ENCODE results near the gene SLC22A23. TPM values are rescaled to one million over a fixed set of nuclear protein-coding genes. Genes with fewer than 3 reads are reported as not detected.
A peak's percentile ranks its signal among the peaks of the same experiment; 100 is the strongest.

The SLC22A23 gene
- total RNA-seq, 4 donors from 2014 or later: 7.1 to 9.6 (median 8.2) TPM

DNA sequence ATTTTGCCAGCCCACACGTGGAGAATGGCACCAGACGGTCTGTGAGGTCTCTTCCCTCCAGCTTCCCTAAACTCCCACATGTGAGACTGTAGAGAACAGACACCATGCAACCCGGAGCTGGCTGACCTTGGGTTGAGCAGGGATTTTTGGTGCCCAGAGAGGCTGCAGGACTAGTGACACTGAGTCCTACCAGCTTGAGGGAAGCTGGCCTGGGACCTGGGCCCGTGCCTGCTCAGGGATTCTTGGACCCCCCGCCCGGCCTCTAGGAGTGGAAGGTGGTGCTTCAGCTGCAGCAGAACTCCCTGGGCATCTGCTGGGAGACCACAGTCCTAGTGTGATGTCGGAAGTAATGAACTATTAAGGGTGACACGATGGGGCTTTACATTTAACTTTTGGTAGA, 194.9 kb downstream of the SLC22A23 start:
- Histone ChIP-seq H3K4me1 (peaks cover 0 to 51% (median 20%) of the 10 kb centered on the region in 4 donors), H3K9me3 (no peaks in the 10 kb centered on the region), H3K27me3 (no peaks in the 10 kb centered on the region), H3K4me3 (no peak overlapping the region), H3K27ac (no peak overlapping the region), H3K36me3 (peaks cover 0 to 26% (median 0%) of the 10 kb centered on the region in 3 donors)
- WGBS, 2 donors: 65 to 67% methylated on average over 8 of the region's 8 CpGs
- no peak for TF ChIP-seq POLR2A (IDR thresholded peaks at IDR 0.05)
- TF ChIP-seq, protein P1, sequence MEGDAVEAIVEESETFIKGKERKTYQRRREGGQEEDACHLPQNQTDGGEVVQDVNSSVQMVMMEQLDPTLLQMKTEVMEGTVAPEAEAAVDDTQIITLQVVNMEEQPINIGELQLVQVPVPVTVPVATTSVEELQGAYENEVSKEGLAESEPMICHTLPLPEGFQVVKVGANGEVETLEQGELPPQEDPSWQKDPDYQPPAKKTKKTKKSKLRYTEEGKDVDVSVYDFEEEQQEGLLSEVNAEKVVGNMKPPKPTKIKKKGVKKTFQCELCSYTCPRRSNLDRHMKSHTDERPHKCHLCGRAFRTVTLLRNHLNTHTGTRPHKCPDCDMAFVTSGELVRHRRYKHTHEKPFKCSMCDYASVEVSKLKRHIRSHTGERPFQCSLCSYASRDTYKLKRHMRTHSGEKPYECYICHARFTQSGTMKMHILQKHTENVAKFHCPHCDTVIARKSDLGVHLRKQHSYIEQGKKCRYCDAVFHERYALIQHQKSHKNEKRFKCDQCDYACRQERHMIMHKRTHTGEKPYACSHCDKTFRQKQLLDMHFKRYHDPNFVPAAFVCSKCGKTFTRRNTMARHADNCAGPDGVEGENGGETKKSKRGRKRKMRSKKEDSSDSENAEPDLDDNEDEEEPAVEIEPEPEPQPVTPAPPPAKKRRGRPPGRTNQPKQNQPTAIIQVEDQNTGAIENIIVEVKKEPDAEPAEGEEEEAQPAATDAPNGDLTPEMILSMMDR (IDR thresholded peaks at IDR 0.05): no peak
- no peak for TF ChIP-seq EP300 (IDR thresholded peaks at IDR 0.05)
- DNase-seq (ENCODE audit: low spot score in 2 of 2): no peak

DNA sequence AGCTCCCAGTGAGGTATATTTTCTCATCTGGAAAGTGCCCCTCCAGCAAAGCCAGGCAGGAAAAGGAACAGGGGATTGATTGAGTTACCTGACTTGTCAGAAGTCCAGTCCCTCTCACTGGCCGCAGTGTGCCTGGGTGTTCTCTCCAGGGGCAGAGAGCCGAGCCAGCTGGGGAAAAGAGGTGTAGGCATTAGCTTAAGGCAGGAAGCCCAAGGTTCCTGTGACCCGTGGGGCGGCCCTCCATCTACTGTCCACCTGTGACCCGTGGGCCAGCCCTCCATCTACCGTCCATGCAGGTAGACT, 195.4 kb downstream of the SLC22A23 start:
- WGBS, 2 donors: 49 to 50% methylated on average over 6 of the region's 6 CpGs
- no peak for DNase-seq (ENCODE audit: low spot score in 2 of 2)
- Histone ChIP-seq H3K36me3 (peaks cover 0 to 26% (median 0%) of the 10 kb centered on the region in 3 donors), H3K4me3 (no peak overlapping the region), H3K27me3 (no peaks in the 10 kb centered on the region), H3K9me3 (no peaks in the 10 kb centered on the region), H3K4me1 (peaks cover 0 to 51% (median 20%) of the 10 kb centered on the region in 4 donors), H3K27ac (no peak overlapping the region)
- TF ChIP-seq POLR2A (IDR thresholded peaks at IDR 0.05) (no peak), EP300 (IDR thresholded peaks at IDR 0.05) (no peak)
- TF ChIP-seq, protein P1 (IDR thresholded peaks at IDR 0.05): no peak

DNA sequence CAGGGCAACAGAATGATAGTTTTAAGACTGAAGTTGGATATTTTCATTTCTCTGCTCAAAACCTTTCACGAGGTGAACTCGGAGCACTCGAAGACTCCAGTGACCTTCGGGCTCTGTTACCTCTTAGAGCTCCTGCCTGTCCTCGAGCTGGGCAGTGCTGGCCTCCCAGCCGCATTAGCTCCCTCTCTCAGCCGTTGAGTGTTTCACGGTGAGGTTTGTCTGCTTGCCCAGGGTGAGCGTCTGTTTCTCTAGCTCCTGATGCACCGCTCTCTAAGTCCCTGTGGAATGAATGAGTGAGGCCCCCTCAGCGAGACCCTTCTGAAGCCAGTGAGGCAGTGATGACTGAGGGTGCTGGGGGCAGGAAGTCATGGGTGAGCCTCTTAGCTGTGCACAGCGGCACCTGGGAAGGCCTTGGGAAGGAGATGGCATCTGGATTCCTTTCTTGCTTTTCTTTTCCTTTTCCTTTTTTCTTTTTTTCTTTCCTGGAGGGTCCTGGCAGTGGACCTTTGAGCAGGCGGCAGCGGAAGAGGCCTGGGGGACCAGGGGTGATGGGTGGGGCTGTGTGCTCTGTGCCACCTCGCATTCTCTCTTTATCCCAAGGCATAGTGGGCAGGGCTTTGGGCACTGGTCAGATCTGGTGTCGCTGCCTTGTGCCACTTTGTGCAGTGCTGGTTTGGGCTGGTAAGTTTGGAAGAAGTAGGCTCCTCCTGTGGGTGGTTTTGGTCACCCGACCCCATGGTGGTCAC, 195.9 kb downstream of the SLC22A23 start:
- H3K4me3 ChIP-seq: peak overlapping the region in 1 of 4 donors; percentile 84
- H3K27ac ChIP-seq: no peak overlapping the region
- H3K27me3 ChIP-seq: no peaks in the 10 kb centered on the region
- H3K36me3 ChIP-seq: peaks cover 0 to 23% (median 0%) of the 10 kb centered on the region in 3 donors
- TF ChIP-seq, protein P1 (IDR thresholded peaks at IDR 0.05): no peak
- TF ChIP-seq EP300 (IDR thresholded peaks at IDR 0.05) (no peak), POLR2A (IDR thresholded peaks at IDR 0.05) (no peak)
- H3K9me3 ChIP-seq: no peaks in the 10 kb centered on the region
- WGBS, 2 donors: 69% methylated on average over 17 of the region's 17 CpGs
- peaks cover 0 to 51% (median 20%) of the 10 kb centered on the region in 4 donors for H3K4me1 ChIP-seq
- DNase-seq (ENCODE audit: low spot score in 2 of 2): no peak

DNA sequence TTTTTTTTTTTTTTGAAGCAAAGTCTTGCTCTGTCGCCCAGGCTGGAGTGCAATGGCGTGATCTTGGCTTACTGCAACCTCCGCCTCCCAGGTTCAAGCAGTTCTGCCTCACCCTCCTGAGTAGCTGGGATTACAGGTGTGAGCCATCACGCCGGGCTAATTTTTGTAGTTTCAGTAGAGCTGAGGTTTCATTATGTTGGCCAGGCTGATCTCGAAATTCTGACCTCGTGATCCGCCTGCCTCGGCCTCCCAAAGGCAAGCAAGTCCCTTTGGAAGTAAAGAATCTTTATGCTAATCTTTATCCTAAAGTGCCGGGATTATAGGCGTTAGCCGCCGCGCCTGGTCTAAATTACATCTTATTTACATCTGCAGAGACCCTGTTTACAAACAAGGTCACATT, 196.6 kb downstream of the SLC22A23 start:
- DNase-seq (ENCODE audit: low spot score in 2 of 2): no peak
- TF ChIP-seq EP300 (IDR thresholded peaks at IDR 0.05): no peak
- TF ChIP-seq, protein P1 (IDR thresholded peaks at IDR 0.05): no peak
- Histone ChIP-seq H3K27ac (no peak overlapping the region), H3K9me3 (no peaks in the 10 kb centered on the region), H3K4me3 (peak overlapping the region in 1 of 4 donors; percentile 84), H3K4me1 (peaks cover 0 to 51% (median 20%) of the 10 kb centered on the region in 4 donors), H3K27me3 (no peaks in the 10 kb centered on the region), H3K36me3 (peaks cover 0 to 19% (median 0%) of the 10 kb centered on the region in 3 donors)
- WGBS, 2 donors: 76 to 81% methylated on average over 14 of the region's 14 CpGs

DNA sequence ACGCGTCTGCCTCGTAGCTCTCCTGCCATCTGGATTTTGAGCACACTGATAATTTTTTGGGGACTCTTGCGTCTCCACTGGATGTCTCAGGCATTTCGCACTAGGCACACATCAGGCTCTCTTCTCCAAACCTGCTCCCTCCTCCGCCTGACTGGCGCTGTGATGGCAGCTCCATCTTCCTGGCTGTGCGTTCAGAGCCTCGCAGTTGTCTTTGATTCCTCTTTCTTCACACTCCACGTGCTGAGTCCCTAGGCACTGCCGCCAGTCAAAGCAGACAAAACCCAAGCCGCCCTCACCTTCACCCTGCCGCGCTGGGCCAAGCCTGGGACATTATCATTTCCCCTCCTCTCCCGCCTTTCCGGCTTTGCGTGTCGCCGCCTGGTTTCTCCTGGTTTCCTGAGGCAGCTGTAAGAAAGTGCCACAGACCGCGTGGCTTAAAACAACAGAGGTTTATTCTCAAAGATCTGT, 197.3 kb downstream of the SLC22A23 start:
- Histone ChIP-seq H3K9me3 (no peaks in the 10 kb centered on the region), H3K36me3 (peaks cover 0 to 17% (median 0%) of the 10 kb centered on the region in 3 donors), H3K4me3 (peak overlapping the region; percentile 72 to 92 (median 80)), H3K27ac (peak overlapping the region; percentile 49 to 85 (median 76)), H3K4me1 (peaks cover 0 to 51% (median 20%) of the 10 kb centered on the region in 4 donors), H3K27me3 (no peaks in the 10 kb centered on the region)
- TF ChIP-seq POLR2A (IDR thresholded peaks at IDR 0.05): no peak
- no peak for DNase-seq (ENCODE audit: low spot score in 2 of 2)
- 1% methylated on average over 21 of the region's 21 CpGs for WGBS, 2 donors
